GM21447 (cell line): ENCODE measurements around the gene TMEM207.
"Not testable (repeated sequence)": the region's sequence is repeated elsewhere in the genome, so short reads cannot be mapped to it uniquely, and the experiment has no call there.

Experiments
- ATAC-seq: cut with Tn5 transposase; IDR thresholded peaks from one replicate; pipeline ENCODE4 v1.9.1; 2021; ENCODE audit not compliant: unreplicated experiment

TMEM207 gene

DNA sequence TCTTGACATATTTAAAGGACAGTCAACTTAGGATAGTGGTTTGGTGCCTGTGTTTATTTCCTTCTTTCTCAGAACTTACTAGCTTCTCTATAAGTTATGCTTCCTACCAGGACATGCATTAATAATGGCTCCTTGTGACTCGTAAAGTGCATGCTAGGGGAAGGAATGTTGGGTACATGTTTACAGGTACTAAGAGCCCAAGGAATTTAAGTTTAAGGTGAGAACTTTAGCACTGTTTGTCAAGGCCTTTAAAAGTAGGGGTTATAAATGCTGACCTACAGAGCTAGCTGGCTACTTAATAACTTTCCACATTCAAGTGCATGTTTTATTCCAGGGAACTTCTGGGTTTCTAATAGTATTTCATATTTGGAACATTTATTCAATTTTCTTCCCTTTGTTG, at the start of gene TMEM207:
Gene TMEM207, minus strand, starts transcription at position 101 of the 400 bp plus-strand sequence. Its CDS starts 92 bp downstream, at position 9.
- ATAC-seq = no peak

DNA sequence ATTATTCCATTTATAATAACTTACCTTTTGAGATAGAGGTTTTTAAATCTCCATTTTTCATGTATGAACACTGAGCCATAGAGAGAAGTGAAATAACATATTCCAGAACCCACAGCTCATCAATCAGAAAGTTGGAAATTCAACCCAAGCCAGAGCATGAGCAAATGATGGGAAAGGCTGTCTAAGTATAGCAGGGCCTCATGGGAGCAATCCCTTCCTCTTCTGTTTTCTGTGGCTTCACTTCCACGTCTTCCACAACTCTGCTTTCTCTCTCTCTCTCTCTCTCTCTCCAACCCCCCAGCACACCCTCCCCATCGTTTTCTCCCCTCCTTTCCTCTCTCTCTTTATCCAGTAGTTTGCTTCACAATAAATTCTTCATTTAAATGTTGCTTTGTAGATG, 49.4 kb upstream of the TMEM207 start:
- no peak for ATAC-seq

DNA sequence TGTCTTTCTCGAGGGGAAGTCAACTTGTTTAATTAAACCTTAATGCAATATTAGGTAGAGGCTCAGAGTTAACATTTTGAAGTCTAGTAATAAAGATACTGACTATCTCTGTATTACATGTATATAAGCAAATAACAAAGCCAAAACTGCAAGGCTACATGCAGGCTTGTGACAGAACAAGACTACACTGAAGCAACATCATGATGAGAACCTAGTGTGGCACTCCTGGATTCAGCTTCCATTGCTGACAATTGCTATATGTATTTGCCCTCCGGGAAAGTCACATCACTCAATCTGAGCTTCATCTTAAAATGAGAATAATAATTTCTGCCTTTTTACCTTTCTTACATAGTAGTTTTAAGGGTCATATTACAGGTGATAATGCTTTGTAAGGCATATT, 48.6 kb upstream of the TMEM207 start:
- no peak for ATAC-seq

DNA sequence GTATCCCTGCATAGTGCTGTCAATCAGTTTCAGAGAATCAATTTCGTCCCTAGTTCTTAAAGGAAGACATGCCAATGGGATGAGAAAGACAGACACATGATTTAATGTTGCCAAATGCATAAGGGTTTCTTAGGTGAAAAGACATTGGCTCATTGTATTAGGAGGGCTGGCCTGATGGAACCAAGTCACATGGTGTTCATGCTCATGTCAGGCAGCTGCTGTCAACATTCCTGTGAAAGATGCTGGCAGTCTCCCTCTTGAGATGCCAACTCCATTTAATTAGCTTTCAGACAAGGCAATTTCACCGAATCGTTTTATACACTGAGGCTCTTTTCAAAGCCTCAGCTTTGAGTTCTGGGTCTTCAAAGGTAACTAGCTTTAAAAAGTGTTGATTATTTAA, 48.1 kb upstream of the TMEM207 start:
- no peak for ATAC-seq

DNA sequence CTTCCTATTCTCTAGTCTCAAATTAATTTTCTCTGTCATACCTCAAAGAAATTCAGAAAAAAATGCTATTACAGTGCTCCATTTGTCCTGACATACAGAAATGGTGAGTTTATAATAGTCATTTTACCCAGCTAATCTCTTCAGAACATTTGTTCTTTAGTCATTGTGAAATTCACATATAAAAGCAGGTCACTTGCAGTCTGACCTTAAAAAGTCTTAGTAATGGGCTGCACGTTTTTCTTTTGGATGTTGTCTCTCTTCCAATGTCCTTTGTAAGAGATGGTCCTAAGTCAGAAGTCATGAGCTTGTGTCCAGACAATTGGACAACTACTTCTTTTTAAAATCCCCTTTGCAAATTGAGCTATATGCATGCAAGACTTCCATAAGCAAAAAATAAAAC, 47.2 kb upstream of the TMEM207 start:
- ATAC-seq = no peak

DNA sequence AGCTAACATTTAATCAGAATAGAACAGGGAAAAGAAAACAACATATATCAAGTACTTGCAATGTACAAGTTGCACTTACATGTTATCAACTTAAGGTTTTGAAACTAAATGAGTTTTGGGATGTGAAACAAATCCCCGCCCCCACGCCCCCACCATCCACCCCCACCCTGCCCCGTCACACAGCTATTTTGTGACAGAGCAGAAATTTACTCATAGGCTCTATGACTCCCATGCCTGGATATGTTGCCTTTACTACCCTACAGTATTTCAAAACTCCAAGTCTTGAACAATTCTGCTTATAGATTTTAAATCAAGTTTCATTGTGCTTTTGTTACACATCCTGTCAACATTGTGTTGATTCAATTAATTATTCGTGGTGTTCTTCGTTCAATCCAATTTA, 46.1 kb upstream of the TMEM207 start:
- ATAC-seq = no peak

DNA sequence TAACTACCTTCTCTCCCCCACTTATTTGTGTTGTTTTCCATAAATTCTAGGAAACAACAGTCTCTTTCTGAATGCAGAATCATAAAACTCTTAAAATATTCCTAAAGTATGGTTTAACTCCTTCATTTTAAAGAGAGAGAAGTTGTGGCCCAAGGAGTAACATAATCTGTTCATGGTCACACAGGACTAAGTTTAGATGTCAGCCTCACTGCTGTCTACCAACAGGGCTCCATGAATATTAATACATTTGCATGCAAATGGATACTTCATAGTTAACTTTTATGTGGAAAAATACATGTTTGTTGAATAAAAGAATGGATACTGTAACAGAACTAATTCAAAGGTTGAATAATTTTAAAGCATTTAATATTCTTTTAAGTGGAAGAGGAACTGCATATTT, 45.7 kb upstream of the TMEM207 start:
- no peak for ATAC-seq

DNA sequence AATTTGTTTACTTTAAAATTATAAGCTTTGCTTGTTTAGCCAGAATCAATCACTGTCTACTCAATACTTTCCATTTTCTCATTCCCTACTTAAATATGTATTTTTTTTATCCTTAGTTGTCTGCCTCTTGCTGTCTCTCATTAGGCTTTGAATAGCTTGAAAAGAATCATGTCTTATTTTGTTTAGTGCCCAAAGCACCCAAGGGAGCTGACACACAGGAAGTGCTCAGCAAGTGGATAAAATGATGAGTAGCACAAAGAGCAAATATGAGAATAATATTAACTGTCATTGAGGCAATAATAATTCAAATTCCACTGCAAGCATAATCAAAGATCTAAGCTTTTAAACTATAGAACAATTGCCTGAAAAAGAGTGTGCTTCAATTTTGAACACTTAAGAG, 45.2 kb upstream of the TMEM207 start:
- ATAC-seq = no peak

DNA sequence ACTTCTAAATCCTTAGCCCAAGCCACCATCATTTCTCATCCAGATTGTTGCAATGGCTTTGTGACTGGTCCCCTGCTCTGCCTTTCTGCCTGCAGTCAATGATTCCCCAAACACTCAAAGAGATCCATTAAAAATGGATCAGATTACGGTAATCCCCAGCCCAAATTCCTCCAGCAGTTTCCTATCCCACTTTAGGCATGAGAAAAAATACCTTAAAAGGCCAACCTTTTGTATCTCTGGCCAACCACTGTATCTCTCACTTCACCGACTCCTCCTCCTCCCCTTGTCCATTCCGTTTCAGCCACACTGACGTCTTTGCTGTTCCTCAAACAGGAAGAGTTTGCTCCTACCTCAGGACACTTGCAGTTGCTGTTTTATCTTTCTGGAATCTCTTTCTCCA, 43.3 kb upstream of the TMEM207 start:
- ATAC-seq = no peak

DNA sequence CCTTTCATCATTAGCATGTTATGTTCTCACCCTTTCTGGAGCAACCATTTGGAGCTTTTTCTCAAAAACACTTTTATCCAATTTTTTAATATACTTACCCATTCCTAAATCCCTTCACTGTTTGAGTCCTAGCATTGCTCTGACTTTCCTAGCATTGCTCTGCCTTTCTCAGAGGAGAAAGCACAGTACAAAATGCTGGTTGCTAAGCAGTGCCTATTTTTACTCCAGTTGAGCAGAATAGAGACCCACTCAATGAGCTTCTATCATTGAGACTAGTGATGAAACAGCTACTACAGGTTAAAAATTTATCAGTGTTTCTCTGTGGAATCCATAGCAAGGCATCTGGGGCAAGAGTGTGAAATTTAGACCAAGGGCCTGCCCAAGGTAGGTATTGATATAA, 42.4 kb upstream of the TMEM207 start:
- ATAC-seq = no peak

DNA sequence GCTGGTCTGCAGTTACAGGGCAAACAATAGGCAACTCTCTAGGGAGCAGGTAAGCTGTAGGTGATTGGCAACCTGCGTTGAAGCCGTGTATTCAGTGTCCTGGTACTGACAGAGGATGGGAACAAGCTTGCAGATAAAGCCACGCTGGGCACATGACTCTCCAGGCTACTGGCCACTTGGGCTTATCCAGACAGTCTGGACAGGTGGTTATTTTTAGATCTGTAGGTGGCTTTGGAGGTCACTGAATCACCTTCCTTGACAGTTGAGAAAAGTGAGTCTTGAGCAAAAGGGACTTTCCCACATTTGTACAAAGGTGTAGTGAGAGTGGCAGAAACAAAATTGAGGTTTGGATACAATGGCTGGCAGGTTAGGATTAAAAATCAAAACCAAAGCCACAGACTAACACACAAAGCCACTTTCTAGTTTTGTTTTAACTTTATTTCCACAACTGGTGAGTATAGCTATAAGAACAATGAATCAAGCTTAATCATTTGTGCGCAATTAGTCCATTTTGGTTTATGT, 41.9 kb upstream of the TMEM207 start:
- ATAC-seq = no peak

DNA sequence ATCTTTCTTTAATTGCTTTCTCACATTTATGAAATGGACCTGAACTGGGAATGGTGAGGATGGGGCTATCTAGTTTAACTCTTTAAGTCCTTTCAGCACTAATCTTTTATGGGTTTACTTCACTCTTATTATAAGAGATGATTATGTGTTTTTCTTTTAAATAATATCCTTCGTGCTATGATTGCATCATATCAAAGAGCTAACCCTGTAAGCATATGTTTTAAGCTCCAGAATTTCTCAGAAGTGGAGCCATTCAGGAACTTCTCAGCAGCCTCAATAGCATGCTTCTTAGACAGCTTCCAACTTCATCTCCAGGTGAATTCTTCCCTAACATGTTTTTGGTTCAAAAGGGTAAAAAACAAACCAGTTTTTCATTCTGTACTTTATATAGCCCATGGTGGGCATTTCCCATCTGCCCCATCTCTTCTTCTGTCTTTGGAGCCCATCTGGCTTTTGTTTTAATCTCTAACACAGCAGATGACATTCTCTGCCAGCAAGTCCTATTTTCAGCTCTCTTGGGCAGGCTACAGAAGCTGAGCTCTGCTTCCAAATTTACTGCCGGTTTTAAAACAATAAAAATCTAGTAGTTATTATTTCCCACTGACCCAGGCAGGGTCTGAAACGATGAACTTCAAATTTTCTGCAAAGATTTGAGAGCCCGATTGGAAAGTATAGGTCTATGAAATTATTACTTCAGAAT, 37.4 kb upstream of the TMEM207 start:
- ATAC-seq = no peak

DNA sequence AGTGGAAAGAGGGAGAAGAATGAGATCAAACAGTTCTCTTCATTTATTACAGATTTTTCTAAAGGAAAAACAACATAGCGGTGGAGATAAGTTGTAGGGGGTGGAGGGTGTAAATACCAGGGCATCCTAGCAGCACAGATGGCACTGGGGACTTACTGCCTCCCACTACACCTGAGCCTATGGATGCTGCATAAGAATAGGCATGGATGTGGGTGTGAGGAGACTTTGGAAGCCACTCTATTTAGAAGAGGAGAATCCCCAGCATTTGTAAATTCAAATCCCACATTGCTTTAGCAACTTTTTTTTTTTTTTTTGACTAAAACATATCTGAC, 36.8 kb upstream of the TMEM207 start:
- no peak for ATAC-seq

DNA sequence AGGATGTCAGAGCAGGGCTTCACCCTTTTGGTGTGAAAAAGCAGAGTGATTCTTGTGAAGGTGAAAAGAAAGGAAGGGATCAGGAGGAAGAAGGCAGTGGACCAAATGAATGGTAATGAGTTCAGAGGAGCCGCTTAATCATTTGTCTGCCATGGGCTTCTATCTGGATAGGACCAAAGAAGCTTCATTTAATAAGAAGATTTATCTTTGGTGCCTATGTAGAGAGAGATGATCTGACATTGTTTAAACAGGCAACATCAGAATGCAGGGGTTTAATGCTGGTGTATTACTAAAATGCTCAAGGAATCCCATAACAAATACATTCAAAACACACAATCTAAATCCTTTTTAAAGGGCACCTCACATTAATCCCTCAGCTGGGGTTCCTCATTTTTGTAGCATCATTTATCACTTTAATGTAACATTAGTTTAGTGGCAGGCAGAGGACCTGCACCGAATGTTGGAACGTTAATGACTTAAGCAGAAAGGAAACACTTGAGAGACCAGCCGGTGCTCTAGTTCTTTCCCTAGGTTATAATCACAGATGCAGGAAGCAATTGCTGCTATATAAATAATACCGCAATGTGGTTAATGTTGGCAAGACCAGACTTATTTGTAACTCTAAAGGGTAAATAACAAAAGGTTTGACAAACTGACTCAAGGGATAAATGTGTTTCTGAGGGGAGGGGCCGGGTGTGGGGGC, 36.3 kb upstream of the TMEM207 start:
- no peak for ATAC-seq

DNA sequence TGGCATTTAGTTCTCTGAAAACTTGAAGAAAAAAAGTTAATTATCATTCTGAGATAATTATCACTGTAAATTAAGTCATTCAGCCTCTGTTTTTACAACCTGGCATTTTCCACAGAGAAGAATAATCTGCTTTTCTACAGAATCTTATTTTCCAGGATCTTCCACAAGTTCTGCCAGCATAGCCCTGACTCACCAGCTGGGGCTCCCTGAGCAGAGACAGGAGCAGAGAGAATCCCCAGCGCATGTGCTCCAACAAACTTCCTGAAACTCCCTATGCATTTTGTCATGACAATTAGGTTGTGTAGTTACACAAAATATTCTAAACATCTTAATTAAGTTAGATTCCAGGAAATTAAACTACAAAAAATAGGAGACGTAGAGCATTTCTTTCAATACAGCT, 32.1 kb upstream of the TMEM207 start:
- no peak for ATAC-seq

DNA sequence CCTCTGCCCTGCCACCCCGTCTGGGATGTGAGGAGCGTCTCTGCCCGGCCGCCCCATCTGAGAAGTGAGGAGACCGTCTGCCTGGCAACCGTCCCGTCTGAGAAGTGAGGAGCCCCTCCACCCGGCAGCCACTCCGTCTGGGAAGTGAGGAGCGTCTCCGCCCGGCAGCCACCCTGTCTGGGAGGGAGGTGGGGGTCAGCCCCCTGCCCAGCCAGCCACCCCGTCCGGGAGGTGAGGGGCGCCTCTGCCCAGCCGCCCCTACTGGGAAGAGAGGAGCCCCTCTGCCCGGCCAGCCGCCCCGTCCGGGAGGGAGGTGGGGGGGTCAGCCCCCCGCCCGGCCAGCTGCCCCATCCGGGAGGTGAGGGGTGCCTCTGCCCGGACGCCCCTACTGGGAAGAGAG, 23.6 kb upstream of the TMEM207 start:
- not testable (repeated sequence) for ATAC-seq

DNA sequence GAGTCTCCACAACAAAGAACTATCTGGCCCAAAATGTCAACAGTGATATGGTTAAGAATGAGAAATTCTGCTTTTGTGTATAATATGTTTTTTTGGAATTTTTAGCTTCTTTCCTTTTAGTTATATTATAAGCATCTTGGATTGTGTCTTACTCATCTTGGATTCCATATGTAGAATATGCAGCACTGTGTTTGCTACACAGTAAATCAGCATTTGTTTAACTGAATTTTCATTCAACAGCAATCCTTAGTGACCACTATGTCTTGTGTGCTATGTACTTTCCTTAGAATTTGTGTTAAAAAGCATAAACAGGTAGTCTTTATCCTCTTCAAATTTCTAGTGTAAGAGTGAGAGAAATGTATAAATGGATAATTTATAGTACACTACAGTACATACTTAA, 18.2 kb upstream of the TMEM207 start:
- no peak for ATAC-seq

DNA sequence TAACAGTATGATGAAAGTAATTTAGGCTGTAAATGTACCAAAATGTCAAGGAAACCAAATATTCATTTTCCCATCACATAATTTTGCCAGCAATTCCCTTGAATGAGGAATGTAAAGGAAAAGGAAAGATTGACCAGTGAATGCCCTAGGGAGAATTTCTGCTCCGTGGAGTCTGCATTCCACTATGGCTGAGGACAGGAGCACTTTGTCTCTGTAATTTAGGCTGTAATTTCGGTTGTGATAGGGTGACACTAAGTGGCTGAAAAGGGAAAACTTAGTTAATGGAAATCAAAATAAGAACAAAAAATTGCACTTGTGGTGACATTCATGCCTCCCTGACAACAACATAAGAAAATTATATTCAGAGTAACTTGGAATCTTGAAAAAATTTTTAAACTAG, 8.3 kb upstream of the TMEM207 start:
- ATAC-seq = no peak

DNA sequence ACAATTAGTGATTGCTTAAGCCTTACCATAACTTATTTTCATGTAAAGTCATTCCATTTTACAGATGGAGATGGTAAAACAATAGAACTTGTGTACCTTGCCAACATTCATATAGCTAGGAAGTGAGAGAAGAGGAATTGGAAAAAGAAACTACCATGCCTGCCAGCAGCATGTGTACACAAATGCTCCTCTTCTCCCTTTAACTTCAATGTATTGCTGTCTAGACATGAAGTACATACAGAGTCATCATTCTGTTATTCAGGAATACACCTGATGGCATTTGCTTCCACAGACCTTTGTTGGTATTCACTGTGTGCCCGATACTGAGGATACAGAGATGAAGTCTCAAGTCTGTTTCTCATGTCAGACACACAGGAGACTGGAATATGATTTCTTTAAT, 7.1 kb upstream of the TMEM207 start:
- ATAC-seq = no peak

DNA sequence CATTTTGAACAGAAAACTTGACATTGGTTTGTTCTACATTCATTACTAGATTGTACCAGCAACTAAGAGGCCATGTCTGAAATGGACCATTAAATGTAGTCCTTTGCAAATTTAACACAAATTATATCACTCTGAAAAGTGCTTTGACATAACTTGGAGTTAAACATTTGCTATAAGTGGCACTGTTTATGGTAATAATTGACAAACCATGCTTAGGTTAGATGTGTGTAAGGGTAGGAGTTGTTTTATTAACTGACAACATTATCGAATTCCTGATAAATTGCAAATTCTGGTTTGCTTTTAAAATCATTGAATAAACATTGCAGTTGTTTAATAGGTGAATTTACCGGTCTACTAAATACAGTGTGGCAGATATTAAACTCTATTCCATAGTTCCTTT, 6.1 kb upstream of the TMEM207 start:
- ATAC-seq = no peak

DNA sequence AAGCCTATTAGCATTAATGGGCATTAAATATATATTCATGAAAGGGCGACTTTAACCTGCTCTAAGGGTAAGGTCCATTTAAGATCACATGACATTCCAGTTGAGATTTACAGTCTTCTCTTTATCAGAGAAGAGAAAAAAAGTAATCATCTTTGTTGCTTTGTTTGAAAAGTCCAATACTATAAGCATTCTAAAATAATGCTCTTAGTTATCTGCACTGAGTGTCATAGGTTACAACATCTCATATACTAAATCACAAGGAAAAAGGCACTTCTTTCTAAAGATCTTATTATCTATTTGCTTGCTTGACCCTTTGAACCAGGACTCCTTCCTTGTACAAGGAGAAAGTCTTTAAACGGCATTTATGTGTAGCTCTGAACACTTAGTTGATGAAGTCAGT, 1.4 kb downstream of the TMEM207 start:
- ATAC-seq = no peak

DNA sequence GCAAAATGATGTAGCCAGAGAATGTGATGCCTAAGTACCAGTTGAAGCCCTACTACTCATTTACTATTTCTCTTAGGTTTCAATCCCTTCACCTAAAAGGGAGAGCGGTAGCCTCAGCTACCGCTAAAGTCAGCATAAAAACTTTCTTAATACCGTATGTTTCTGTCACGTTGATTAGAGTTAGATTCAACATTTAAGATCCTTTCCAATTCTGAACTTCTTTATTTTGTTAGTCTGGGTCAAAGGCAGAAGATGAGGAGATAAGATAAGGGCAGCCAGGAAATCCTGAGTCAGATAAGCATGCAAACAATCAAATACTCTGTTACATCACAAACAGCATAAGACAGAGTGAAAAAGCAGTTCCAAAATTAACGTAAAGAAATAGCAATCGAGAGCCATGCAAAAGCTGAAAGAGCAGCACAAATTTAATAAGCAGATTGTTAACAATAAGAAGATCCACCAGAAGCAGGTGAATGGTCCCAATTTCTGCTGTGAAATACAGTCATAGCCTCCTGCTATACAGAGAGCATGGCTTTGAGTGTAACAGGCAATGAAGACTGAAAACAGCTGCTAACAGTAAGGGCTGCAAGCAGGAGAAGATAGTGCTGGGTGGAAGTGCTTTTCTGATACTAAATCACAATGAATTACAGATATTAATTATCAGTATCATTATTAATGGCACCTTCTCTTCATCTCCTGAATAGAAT, 3.0 kb downstream of the TMEM207 start:
- no peak for ATAC-seq
